Endothelial cell (in vitro differentiated cells): ENCODE measurements around the gene SCN1A. TPM values are rescaled to one million over a fixed set of nuclear protein-coding genes. Genes with fewer than 3 reads are reported as not detected.

ENCODE experiments used
- DNase-seq: peaks from one replicate; pipeline ENCODE4 v3.0.0; 2021; ENCODE audit warnings: low spot score
- H3K27ac Mint-ChIP-seq: one replicate; pipeline ENCODE4 v1.8.0; 2021; ENCODE audit warnings: mixed read lengths, inconsistent platforms; ENCODE audit not compliant: unreplicated experiment
- H3K27me3 Mint-ChIP-seq: one replicate; pipeline ENCODE4 v1.8.0; 2021; ENCODE audit warnings: mild to moderate bottlenecking, moderate library complexity, mixed read lengths, inconsistent platforms; ENCODE audit not compliant: unreplicated experiment
- H3K36me3 Mint-ChIP-seq: one replicate; pipeline ENCODE4 v1.8.0; 2021; ENCODE audit warnings: mild to moderate bottlenecking, low read depth, mixed read lengths, inconsistent platforms; ENCODE audit not compliant: unreplicated experiment
- H3K4me1 Mint-ChIP-seq: one replicate; pipeline ENCODE4 v1.8.0; 2021; ENCODE audit warnings: mild to moderate bottlenecking, mixed read lengths, inconsistent platforms; ENCODE audit not compliant: unreplicated experiment
- H3K4me3 Mint-ChIP-seq: one replicate; pipeline ENCODE4 v1.8.0; 2021; ENCODE audit warnings: mild to moderate bottlenecking, mixed read lengths, inconsistent platforms; ENCODE audit not compliant: unreplicated experiment
- H3K9me3 Mint-ChIP-seq: one replicate; pipeline ENCODE4 v1.8.0; 2021; ENCODE audit warnings: mixed read lengths, inconsistent platforms; ENCODE audit not compliant: unreplicated experiment
- total RNA-seq: library from RNA; stranded (reverse); fragmentation: NEBNext Ultra II Directional; extraction: Animal tissue kit (Norgen Biotek cat#: 25700); gene quantifications from one replicate; pipeline ENCODE4 v1.2.1, GENCODE V29; 2021; ENCODE audit not compliant: unreplicated experiment
- TF ChIP-seq, protein P1 (sequence below): fragments of 200-600 bp; sonication (generic); IDR thresholded peaks from one replicate; pipeline ENCODE4 v1.5.0; 2021; ENCODE audit warnings: antibody characterized with exemption; ENCODE audit not compliant: unreplicated experiment

SCN1A gene
- total RNA-seq, 1 donor from 2014 or later, result 0.33 TPM

DNA sequence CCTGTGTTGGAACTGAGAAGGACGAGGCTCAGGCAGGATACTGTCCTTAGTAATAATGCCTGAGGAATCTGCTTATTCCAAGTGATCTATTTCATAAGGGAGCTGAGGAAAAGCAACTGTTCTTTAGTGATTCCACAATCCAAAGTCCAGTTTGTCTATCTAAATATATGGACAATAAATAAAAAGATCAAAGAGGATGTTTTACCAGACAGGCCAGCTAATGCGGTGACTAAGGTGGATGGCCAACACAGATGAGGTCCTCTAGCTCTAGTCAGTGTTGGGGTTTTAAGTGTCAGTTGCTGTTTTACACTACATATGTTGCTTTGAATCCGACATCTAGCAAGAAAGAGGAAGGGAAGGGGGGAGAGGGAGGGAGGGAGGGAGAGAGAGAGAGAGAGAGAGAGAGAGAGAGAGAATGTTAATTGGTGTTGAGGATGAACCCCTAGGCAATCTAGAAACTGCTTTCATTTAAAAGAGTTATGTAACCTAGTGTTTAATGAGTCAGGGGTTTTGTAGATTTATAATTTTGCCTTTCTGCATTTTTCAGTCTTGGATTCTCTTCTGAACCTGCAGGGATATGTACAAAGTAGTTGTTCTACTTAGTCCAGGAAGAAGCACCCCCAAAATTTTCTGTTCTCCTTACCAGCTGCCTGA, 27.0 kb upstream of the SCN1A start:
- H3K27ac Mint-ChIP-seq, result no peak overlapping the region

DNA sequence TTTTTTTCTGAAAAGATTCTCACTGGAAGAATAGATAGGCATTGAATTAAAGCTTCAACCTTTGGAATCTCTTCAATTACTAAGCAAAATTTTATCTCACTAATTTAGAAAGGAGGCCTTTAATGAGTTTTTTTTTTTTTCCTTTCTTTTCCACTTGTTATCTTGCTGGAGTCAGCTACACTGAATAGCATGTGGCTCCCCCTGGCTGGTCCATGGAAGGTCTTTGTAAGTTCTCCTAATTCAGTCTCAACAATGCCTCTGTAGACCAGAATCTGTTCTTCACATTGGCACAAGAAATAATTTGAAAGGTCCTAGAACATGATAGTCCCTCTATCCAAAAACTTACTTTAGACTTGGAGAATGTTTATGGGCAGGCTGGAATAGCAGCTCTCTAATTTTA, 24.2 kb upstream of the SCN1A start:
- Mint-ChIP-seq H3K27ac (no peak overlapping the region), H3K4me3 (no peak overlapping the region), H3K27me3 (no peaks in the 10 kb centered on the region), H3K36me3 (no peaks in the 10 kb centered on the region), H3K4me1 (peaks cover 3% of the 10 kb centered on the region), H3K9me3 (no peaks in the 10 kb centered on the region)
- TF ChIP-seq, protein P1, sequence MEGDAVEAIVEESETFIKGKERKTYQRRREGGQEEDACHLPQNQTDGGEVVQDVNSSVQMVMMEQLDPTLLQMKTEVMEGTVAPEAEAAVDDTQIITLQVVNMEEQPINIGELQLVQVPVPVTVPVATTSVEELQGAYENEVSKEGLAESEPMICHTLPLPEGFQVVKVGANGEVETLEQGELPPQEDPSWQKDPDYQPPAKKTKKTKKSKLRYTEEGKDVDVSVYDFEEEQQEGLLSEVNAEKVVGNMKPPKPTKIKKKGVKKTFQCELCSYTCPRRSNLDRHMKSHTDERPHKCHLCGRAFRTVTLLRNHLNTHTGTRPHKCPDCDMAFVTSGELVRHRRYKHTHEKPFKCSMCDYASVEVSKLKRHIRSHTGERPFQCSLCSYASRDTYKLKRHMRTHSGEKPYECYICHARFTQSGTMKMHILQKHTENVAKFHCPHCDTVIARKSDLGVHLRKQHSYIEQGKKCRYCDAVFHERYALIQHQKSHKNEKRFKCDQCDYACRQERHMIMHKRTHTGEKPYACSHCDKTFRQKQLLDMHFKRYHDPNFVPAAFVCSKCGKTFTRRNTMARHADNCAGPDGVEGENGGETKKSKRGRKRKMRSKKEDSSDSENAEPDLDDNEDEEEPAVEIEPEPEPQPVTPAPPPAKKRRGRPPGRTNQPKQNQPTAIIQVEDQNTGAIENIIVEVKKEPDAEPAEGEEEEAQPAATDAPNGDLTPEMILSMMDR, result no peak
- no peak for DNase-seq

More for the DNA sequence above, 27.0 kb upstream of the SCN1A start:
- Mint-ChIP-seq H3K9me3 (no peaks in the 10 kb centered on the region), H3K4me3 (no peak overlapping the region), H3K4me1 (no peaks in the 10 kb centered on the region), H3K27me3 (no peaks in the 10 kb centered on the region), H3K36me3 (no peaks in the 10 kb centered on the region)
- TF ChIP-seq, protein P1, result no peak
- no peak for DNase-seq

DNA sequence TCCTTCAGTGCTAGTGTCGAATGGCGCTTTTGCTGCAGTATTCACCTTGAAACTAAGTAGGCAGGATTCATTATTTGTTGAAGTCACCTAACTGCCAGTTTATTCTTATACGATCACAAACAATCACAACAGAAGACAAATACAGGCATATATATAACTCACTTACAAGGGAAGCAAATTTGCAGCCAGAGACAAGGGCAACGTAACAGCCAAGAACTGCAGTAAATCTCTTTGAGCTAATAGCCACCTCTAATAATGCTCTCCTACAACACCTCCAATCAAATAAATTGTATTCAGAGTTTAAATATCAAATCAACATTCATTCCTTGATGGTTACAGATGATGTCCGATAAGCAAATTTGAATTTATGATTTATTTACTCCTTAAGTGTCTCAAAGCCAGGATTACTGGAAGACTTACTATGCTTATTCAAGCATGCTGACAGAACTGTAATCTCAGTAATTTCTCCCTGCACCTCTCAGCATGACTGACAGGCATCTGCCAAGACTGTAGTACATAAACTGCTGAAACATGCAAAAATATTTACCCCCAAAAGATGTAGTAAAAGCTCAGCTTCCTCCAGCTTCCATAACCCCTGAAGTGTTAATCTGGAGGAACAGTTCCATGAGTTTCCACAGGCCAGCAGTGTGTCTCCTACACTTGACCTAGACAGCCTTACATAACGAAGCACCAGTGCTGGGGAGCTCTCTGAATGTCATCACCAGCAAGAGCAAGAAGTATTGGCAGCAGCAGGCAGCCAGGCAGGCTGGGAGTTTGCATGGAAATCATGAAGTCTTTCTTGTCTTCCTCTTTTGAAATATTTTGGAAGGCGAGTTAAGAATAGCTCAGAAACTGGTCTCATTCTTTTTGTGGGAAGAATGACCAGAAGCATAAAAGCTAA, 20.9 kb upstream of the SCN1A start:
- Mint-ChIP-seq H3K9me3 (no peaks in the 10 kb centered on the region), H3K36me3 (no peaks in the 10 kb centered on the region), H3K4me3 (no peak overlapping the region), H3K27me3 (no peaks in the 10 kb centered on the region), H3K4me1 (peaks cover 3% of the 10 kb centered on the region), H3K27ac (no peak overlapping the region)
- TF ChIP-seq, protein P1, result no peak
- DNase-seq, result no peak

DNA sequence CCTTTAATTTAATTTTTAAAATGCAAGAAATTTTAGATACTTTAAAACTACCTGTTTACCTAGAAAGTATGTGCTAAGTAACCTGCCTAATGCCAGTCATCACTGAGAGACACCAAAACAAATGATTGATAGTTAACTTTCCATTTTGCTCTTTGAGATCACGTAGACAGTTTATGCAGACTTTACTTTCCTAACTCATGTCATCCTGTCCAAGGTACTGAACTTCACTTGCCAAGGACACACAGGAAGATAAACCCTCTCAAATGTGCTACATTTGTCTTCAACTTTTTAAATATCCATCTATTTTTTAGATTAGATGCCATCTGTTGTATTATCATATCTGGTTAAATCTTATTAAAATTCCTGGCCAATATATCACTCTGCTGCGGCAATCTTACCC, 20.1 kb upstream of the SCN1A start:
- Mint-ChIP-seq H3K4me3 (no peak overlapping the region), H3K9me3 (no peaks in the 10 kb centered on the region)

More for the DNA sequence above, 20.1 kb upstream of the SCN1A start:
- DNase-seq, result no peak
- TF ChIP-seq, protein P1, result no peak
- Mint-ChIP-seq H3K27ac (no peak overlapping the region), H3K27me3 (no peaks in the 10 kb centered on the region), H3K4me1 (peaks cover 3% of the 10 kb centered on the region), H3K36me3 (no peaks in the 10 kb centered on the region)
